Measurements from ENCODE around the gene ZNF888.
"Not testable (repeated sequence)": the region's sequence is repeated elsewhere in the genome, so short reads cannot be mapped to it uniquely, and the experiment has no call there.

ZNF888 gene

GRCh38 chr19:52949422-52949821 is 26.2 kb upstream of the ZNF888 start:
- TF ChIP-seq POLR2A (IDR thresholded peaks at IDR 0.05; ENCODE audit: low read depth, low read length) (no peak), SPI1 (IDR thresholded peaks at IDR 0.05; ENCODE audit: low read depth, low read length) (no peak), TAF1 (IDR thresholded peaks at IDR 0.05; ENCODE audit: low read depth, low read length) (no peak), POU2F2 (IDR thresholded peaks at IDR 0.05; ENCODE audit: low read depth, low read length) (no peak), POLR2AphosphoS5 (IDR thresholded peaks at IDR 0.05; ENCODE audit: low read depth, low read length) (no peak), PAX5 (IDR thresholded peaks at IDR 0.05; ENCODE audit: insufficient read depth, low read length, severe bottlenecking) (no peak)
- DNase-seq (ENCODE audit: insufficient read length, low spot score) (no peak), FAIRE-seq (no peak)

GRCh38 chr19:52948025-52948770 is 25.0 kb upstream of the ZNF888 start:
- TF ChIP-seq POLR2A (IDR thresholded peaks at IDR 0.05; ENCODE audit: low read depth, low read length) (no peak), SPI1 (IDR thresholded peaks at IDR 0.05; ENCODE audit: low read depth, low read length) (no peak), POLR2AphosphoS5 (IDR thresholded peaks at IDR 0.05; ENCODE audit: low read depth, low read length) (no peak), PAX5 (IDR thresholded peaks at IDR 0.05; ENCODE audit: insufficient read depth, low read length, severe bottlenecking) (no peak), TAF1 (IDR thresholded peaks at IDR 0.05; ENCODE audit: low read depth, low read length) (no peak), POU2F2 (IDR thresholded peaks at IDR 0.05; ENCODE audit: low read depth, low read length) (no peak)
- FAIRE-seq (no peak), DNase-seq (ENCODE audit: insufficient read length, low spot score) (no peak)

DNA sequence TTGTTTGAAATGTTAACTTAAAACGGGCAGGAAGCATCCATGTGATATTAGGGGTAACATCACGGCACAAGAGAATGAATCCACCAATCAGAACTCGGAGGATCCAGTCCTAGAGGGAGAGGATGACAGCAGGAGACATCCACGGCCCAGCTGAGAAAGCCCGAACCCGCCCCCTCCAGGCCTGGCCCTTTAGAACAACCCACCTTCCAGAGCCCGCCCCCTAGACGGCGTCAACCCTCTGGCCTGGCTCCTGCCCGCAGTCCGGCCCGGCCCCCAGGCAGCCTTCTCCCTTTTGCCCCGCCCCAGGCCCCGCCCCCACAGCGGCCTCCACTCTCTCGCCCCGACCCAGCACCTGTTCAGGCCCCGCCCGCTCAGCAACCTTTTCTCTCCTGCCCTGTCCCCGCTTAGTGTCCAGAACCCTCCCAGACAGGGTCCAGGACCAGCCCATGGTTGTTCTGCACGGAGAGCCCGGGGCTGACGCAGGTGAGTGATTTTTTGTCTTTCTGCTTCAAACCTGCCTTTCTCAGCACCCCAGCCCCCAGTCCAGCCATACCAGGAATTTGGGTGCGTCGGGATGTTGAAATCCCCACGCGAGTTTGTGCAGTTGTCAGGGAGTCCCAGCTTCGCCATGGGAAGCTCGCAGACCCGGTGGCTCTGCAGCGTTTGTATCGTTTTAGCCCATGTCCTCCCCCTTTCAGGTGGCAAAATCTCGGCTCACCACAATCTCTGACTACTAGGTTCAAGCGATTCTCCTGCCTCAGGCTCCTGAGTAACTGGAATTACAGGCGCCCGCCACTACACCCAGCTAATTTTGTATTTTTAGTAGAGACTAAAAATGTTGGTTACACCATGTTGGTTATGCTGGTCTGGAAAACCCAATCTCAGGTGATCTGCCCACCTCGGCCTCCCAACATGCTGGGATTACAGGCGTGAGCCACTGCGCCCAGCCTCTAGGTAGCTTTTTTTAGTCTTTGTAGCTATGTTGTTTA is 23.4 kb upstream of the ZNF888 start:
- FAIRE-seq (no peak), DNase-seq (ENCODE audit: insufficient read length, low spot score) (no peak)
- no peak for TF ChIP-seq POLR2AphosphoS5 (IDR thresholded peaks at IDR 0.05; ENCODE audit: low read depth, low read length)
- no peak for TF ChIP-seq POU2F2 (IDR thresholded peaks at IDR 0.05; ENCODE audit: low read depth, low read length)
- no peak for TF ChIP-seq PAX5 (IDR thresholded peaks at IDR 0.05; ENCODE audit: insufficient read depth, low read length, severe bottlenecking)
- no peak for TF ChIP-seq POLR2A (IDR thresholded peaks at IDR 0.05; ENCODE audit: low read depth, low read length)
- TF ChIP-seq SPI1 (IDR thresholded peaks at IDR 0.05; ENCODE audit: low read depth, low read length), result no peak
- no peak for TF ChIP-seq TAF1 (IDR thresholded peaks at IDR 0.05; ENCODE audit: low read depth, low read length)

DNA sequence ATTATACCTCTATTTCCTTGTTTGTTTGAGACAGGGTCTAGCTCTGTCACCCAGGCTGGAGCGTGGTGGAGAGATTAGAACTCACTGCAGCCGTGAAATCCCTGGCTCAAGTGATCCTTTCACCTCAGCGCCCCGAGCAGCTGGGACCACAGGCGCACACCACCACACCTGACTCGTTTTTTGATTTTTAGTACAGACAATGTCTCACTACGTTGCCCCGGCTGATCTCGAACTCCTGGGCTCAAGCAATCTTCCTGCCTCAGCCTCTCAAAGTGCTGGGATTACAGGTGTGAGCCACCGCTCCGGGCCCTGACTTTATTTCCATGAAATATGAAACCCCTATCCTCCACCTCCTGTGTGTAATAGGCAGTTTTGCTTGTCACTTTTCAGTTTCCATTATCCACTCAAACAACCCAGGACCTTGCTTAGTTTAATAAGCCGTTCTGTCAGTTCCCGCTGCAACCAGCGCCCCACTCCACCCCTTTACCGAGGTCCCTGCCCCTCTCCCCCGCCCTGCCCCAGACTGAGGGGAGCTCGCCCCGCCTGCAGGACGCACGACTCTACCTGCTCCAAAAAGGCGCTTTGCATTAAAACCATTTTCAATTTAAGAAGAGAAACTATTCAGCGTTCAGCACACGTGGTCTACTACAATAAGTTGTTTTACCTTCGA is 22.6 kb upstream of the ZNF888 start:
- FAIRE-seq (no peak), DNase-seq (ENCODE audit: insufficient read length, low spot score) (no peak)
- TF ChIP-seq PAX5 (IDR thresholded peaks at IDR 0.05; ENCODE audit: insufficient read depth, low read length, severe bottlenecking), result no peak
- TF ChIP-seq POU2F2 (IDR thresholded peaks at IDR 0.05; ENCODE audit: low read depth, low read length), result no peak
- no peak for TF ChIP-seq POLR2AphosphoS5 (IDR thresholded peaks at IDR 0.05; ENCODE audit: low read depth, low read length)
- TF ChIP-seq TAF1 (IDR thresholded peaks at IDR 0.05; ENCODE audit: low read depth, low read length), result no peak
- TF ChIP-seq POLR2A (IDR thresholded peaks at IDR 0.05; ENCODE audit: low read depth, low read length), result no peak
- TF ChIP-seq SPI1 (IDR thresholded peaks at IDR 0.05; ENCODE audit: low read depth, low read length), result no peak

GRCh38 chr19:52944703-52945493 is 21.7 kb upstream of the ZNF888 start:
- not testable (repeated sequence) for FAIRE-seq; DNase-seq (ENCODE audit: insufficient read length, low spot score)

GRCh38 chr19:52943884-52944643 is 20.8 kb upstream of the ZNF888 start:
- no peak for FAIRE-seq
- TF ChIP-seq POLR2A (IDR thresholded peaks at IDR 0.05; ENCODE audit: low read depth, low read length), result no peak
- TF ChIP-seq PAX5 (IDR thresholded peaks at IDR 0.05; ENCODE audit: insufficient read depth, low read length, severe bottlenecking), result no peak
- no peak for TF ChIP-seq POLR2AphosphoS5 (IDR thresholded peaks at IDR 0.05; ENCODE audit: low read depth, low read length)
- no peak for TF ChIP-seq SPI1 (IDR thresholded peaks at IDR 0.05; ENCODE audit: low read depth, low read length)
- no peak for DNase-seq (ENCODE audit: insufficient read length, low spot score)

GRCh38 chr19:52943134-52943883 is 20.1 kb upstream of the ZNF888 start:
- no peak for DNase-seq (ENCODE audit: insufficient read length, low spot score)
- TF ChIP-seq POLR2AphosphoS5 (IDR thresholded peaks at IDR 0.05; ENCODE audit: low read depth, low read length) (no peak), POU2F2 (IDR thresholded peaks at IDR 0.05; ENCODE audit: low read depth, low read length) (no peak), PAX5 (IDR thresholded peaks at IDR 0.05; ENCODE audit: insufficient read depth, low read length, severe bottlenecking) (no peak), SPI1 (IDR thresholded peaks at IDR 0.05; ENCODE audit: low read depth, low read length) (no peak), TAF1 (IDR thresholded peaks at IDR 0.05; ENCODE audit: low read depth, low read length) (no peak), POLR2A (IDR thresholded peaks at IDR 0.05; ENCODE audit: low read depth, low read length) (no peak)
- no peak for FAIRE-seq

Measured in GM12891 (cell line).